Measurements from ENCODE around the gene SYNGAP1. TPM values are rescaled to one million over a fixed set of nuclear protein-coding genes. Genes with fewer than 3 reads are reported as not detected.

The SYNGAP1 gene
- total RNA-seq, 1 donor from 2014 or later, result 36.1 TPM

- Histone ChIP-seq H3K36me3 (ENCODE audit: insufficient read depth, low read length) (peaks cover 23% of the 10 kb centered on the region), H3K27ac (ENCODE audit: low read depth, low read length) (no peak overlapping the region), H2AFZ (ENCODE audit: low read depth, low read length) (no peak overlapping the region), H3K4me3 (ENCODE audit: insufficient read depth, low read depth, low read length) (no peak overlapping the region), H3K79me2 (ENCODE audit: insufficient read depth, low read length) (no peaks in the 10 kb centered on the region), H4K20me1 (ENCODE audit: insufficient read depth, low read length) (peaks cover 11% of the 10 kb centered on the region), H3K9ac (ENCODE audit: low read length) (no peak overlapping the region), H3K27me3 (ENCODE audit: insufficient read depth, low read length) (no peaks in the 10 kb centered on the region), H3K4me1 (ENCODE audit: insufficient read depth, low read length) (peaks cover 3% of the 10 kb centered on the region), H3K9me3 (ENCODE audit: insufficient read depth, low read depth, low read length) (no peaks in the 10 kb centered on the region), H3K4me2 (ENCODE audit: low read length) (no peak overlapping the region)
- no peaks in the 10 kb centered on the region for H3K27me3 Mint-ChIP-seq (ENCODE audit: low read depth, unreplicated experiment)
- H3K36me3 Mint-ChIP-seq (ENCODE audit: low read depth, unreplicated experiment), result peaks cover 38% of the 10 kb centered on the region
- DNase-seq (ENCODE audit: low read depth), result no peak
- H3K4me1 Mint-ChIP-seq (ENCODE audit: low read depth, unreplicated experiment), result peaks cover 4% of the 10 kb centered on the region
- H3K4me3 Mint-ChIP-seq (ENCODE audit: unreplicated experiment), result no peak overlapping the region
- TF ChIP-seq, protein P1, sequence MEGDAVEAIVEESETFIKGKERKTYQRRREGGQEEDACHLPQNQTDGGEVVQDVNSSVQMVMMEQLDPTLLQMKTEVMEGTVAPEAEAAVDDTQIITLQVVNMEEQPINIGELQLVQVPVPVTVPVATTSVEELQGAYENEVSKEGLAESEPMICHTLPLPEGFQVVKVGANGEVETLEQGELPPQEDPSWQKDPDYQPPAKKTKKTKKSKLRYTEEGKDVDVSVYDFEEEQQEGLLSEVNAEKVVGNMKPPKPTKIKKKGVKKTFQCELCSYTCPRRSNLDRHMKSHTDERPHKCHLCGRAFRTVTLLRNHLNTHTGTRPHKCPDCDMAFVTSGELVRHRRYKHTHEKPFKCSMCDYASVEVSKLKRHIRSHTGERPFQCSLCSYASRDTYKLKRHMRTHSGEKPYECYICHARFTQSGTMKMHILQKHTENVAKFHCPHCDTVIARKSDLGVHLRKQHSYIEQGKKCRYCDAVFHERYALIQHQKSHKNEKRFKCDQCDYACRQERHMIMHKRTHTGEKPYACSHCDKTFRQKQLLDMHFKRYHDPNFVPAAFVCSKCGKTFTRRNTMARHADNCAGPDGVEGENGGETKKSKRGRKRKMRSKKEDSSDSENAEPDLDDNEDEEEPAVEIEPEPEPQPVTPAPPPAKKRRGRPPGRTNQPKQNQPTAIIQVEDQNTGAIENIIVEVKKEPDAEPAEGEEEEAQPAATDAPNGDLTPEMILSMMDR (IDR thresholded peaks at IDR 0.05; ENCODE audit: insufficient read depth, low read depth, low read length), result no peak
- no peak for TF ChIP-seq EZH2 (IDR thresholded peaks at IDR 0.05; ENCODE audit: insufficient read depth, low read length)
- H3K9me3 Mint-ChIP-seq (ENCODE audit: unreplicated experiment), result no peaks in the 10 kb centered on the region
- FAIRE-seq, result no peak
- no peak overlapping the region for H3K27ac Mint-ChIP-seq (ENCODE audit: unreplicated experiment)
Measured at GRCh38 chr6:33440649-33441309, 20.9 kb downstream of the SYNGAP1 start.

- no peak overlapping the region for H3K27ac ChIP-seq (ENCODE audit: low read depth, low read length)
- no peak overlapping the region for H3K4me3 ChIP-seq (ENCODE audit: insufficient read depth, low read depth, low read length)
- no peaks in the 10 kb centered on the region for H3K27me3 ChIP-seq (ENCODE audit: insufficient read depth, low read length)
- H3K4me1 ChIP-seq (ENCODE audit: insufficient read depth, low read length), result peaks cover 3% of the 10 kb centered on the region
- peaks cover 18% of the 10 kb centered on the region for H3K36me3 ChIP-seq (ENCODE audit: insufficient read depth, low read length)
- no peak overlapping the region for H3K27ac Mint-ChIP-seq (ENCODE audit: unreplicated experiment)
- H3K9ac ChIP-seq (ENCODE audit: low read length), result no peak overlapping the region
- peaks cover 11% of the 10 kb centered on the region for H4K20me1 ChIP-seq (ENCODE audit: insufficient read depth, low read length)
- no peaks in the 10 kb centered on the region for H3K27me3 Mint-ChIP-seq (ENCODE audit: low read depth, unreplicated experiment)
- no peak overlapping the region for H3K4me3 Mint-ChIP-seq (ENCODE audit: unreplicated experiment)
- H3K9me3 ChIP-seq (ENCODE audit: insufficient read depth, low read depth, low read length), result no peaks in the 10 kb centered on the region
- H3K4me2 ChIP-seq (ENCODE audit: low read length), result no peak overlapping the region
- peaks cover 4% of the 10 kb centered on the region for H3K4me1 Mint-ChIP-seq (ENCODE audit: low read depth, unreplicated experiment)
- H3K79me2 ChIP-seq (ENCODE audit: insufficient read depth, low read length), result no peaks in the 10 kb centered on the region
- TF ChIP-seq, protein P1 (IDR thresholded peaks at IDR 0.05; ENCODE audit: insufficient read depth, low read depth, low read length), result no peak
- no peak for TF ChIP-seq EZH2 (IDR thresholded peaks at IDR 0.05; ENCODE audit: insufficient read depth, low read length)
- FAIRE-seq (no peak), DNase-seq (ENCODE audit: low read depth) (no peak)
- no peaks in the 10 kb centered on the region for H3K9me3 Mint-ChIP-seq (ENCODE audit: unreplicated experiment)
- H2AFZ ChIP-seq (ENCODE audit: low read depth, low read length), result no peak overlapping the region
- peaks cover 42% of the 10 kb centered on the region for H3K36me3 Mint-ChIP-seq (ENCODE audit: low read depth, unreplicated experiment)
Measured at GRCh38 chr6:33441457-33441856, 21.6 kb downstream of the SYNGAP1 start.

GRCh38 chr6:33442283-33442682, 22.4 kb downstream of the SYNGAP1 start:
- Histone ChIP-seq H3K9me3 (ENCODE audit: insufficient read depth, low read depth, low read length) (no peaks in the 10 kb centered on the region), H3K36me3 (ENCODE audit: insufficient read depth, low read length) (peaks cover 11% of the 10 kb centered on the region), H3K79me2 (ENCODE audit: insufficient read depth, low read length) (no peaks in the 10 kb centered on the region), H3K4me2 (ENCODE audit: low read length) (no peak overlapping the region), H4K20me1 (ENCODE audit: insufficient read depth, low read length) (peaks cover 11% of the 10 kb centered on the region), H3K4me1 (ENCODE audit: insufficient read depth, low read length) (peaks cover 3% of the 10 kb centered on the region), H3K9ac (ENCODE audit: low read length) (no peak overlapping the region), H3K27me3 (ENCODE audit: insufficient read depth, low read length) (no peaks in the 10 kb centered on the region), H2AFZ (ENCODE audit: low read depth, low read length) (no peak overlapping the region), H3K27ac (ENCODE audit: low read depth, low read length) (no peak overlapping the region), H3K4me3 (ENCODE audit: insufficient read depth, low read depth, low read length) (no peak overlapping the region)
- H3K36me3 Mint-ChIP-seq (ENCODE audit: low read depth, unreplicated experiment), result peaks cover 40% of the 10 kb centered on the region
- no peak overlapping the region for H3K4me3 Mint-ChIP-seq (ENCODE audit: unreplicated experiment)
- no peak for FAIRE-seq
- H3K27me3 Mint-ChIP-seq (ENCODE audit: low read depth, unreplicated experiment), result no peaks in the 10 kb centered on the region
- peaks cover 4% of the 10 kb centered on the region for H3K4me1 Mint-ChIP-seq (ENCODE audit: low read depth, unreplicated experiment)
- no peaks in the 10 kb centered on the region for H3K9me3 Mint-ChIP-seq (ENCODE audit: unreplicated experiment)
- TF ChIP-seq, protein P1 (IDR thresholded peaks at IDR 0.05; ENCODE audit: insufficient read depth, low read depth, low read length), result no peak
- TF ChIP-seq EZH2 (IDR thresholded peaks at IDR 0.05; ENCODE audit: insufficient read depth, low read length), result no peak
- no peak for DNase-seq (ENCODE audit: low read depth)
- no peak overlapping the region for H3K27ac Mint-ChIP-seq (ENCODE audit: unreplicated experiment)
